ENCODE measurements around the gene TMEM186.

The TMEM186 gene

GRCh38 chr16:8782673-8783072 is 14.8 kb downstream of the TMEM186 start:
- H3K27ac ChIP-seq = no peak overlapping the region
- TF ChIP-seq CTCF (IDR thresholded peaks at IDR 0.05) = no peak
- DNase-seq (ENCODE audit: low spot score) = no peak
- H3K4me3 ChIP-seq = no peak overlapping the region

GRCh38 chr16:8781797-8782196 is 15.6 kb downstream of the TMEM186 start:
- no peak for DNase-seq (ENCODE audit: low spot score)
- TF ChIP-seq CTCF (IDR thresholded peaks at IDR 0.05) = no peak
- no peak overlapping the region for H3K27ac ChIP-seq
- H3K4me3 ChIP-seq = no peak overlapping the region

GRCh38 chr16:8777217-8777616 is 20.2 kb downstream of the TMEM186 start:
- TF ChIP-seq CTCF (IDR thresholded peaks at IDR 0.05) = no peak
- no peak for DNase-seq (ENCODE audit: low spot score)
- Histone ChIP-seq H3K4me3 (no peak overlapping the region), H3K27ac (no peak overlapping the region)

GRCh38 chr16:8776129-8776584 is 21.3 kb downstream of the TMEM186 start:
- no peak for DNase-seq (ENCODE audit: low spot score)
- no peak for TF ChIP-seq CTCF (IDR thresholded peaks at IDR 0.05)
- Histone ChIP-seq H3K27ac (no peak overlapping the region), H3K4me3 (no peak overlapping the region)

GRCh38 chr16:8775359-8775758 is 22.1 kb downstream of the TMEM186 start:
- no peak for TF ChIP-seq CTCF (IDR thresholded peaks at IDR 0.05)
- no peak for DNase-seq (ENCODE audit: low spot score)
- H3K27ac ChIP-seq = no peak overlapping the region
- H3K4me3 ChIP-seq = no peak overlapping the region

- TF ChIP-seq CTCF (IDR thresholded peaks at IDR 0.05) = no peak
- H3K4me3 ChIP-seq = no peak overlapping the region
- no peak for DNase-seq (ENCODE audit: low spot score)
- H3K27ac ChIP-seq = no peak overlapping the region
Observed at GRCh38 chr16:8774208-8774607, 23.2 kb downstream of the TMEM186 start.

GRCh38 chr16:8773537-8773936 is 23.9 kb downstream of the TMEM186 start:
- H3K27ac ChIP-seq = no peak overlapping the region
- DNase-seq (ENCODE audit: low spot score) = no peak
- no peak overlapping the region for H3K4me3 ChIP-seq
- TF ChIP-seq CTCF (IDR thresholded peaks at IDR 0.05) = no peak

All from coronary artery (tissue), 2 donors.